Glomerular visceral epithelial cell (primary cell): ENCODE data around the gene GIPC3.
"Not testable (repeated sequence)": the region's sequence is repeated elsewhere in the genome, so short reads cannot be mapped to it uniquely, and the experiment has no call there.

Experiments used
- DNase-seq: peaks from one replicate; pipeline ENCODE4 v3.0.0-alpha.2; 2016; ENCODE audit errors: extremely low spot score

Gene GIPC3

DNA sequence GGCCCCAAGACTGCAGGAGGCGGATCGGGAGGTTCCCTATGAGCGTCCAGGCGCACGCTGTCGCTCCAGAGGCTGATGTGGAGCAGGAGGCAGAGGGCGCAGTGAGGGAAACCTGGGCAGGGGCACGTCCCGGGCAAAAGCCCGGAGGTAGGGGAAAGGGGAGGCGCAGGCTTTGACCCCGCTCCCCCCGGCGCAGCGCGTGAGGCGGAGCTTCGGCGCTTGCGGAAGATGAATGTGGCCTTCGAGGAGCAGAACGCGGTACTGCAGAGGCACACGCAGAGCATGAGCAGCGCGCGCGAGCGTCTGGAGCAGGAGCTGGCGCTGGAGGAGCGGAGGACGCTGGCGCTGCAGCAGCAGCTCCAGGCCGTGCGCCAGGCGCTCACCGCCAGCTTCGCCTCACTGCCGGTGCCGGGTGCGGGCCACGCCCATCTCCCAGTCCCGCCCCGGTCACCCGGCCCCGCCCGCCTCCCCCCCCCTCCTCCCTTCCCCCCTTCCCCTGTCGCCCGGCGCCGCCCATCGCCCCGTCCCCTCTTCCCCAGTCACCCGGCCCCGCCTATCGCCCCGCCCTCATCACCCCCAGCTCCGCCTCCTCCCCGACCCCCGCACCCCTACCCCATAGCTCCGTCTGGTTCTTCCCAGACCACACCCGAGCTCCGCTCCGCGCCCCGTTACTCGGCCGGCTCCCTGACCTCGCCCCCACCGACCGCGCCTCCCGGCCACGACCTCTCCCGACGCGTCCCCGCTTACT lies 8.4 kb upstream of the GIPC3 start:
- no peak for DNase-seq

DNA sequence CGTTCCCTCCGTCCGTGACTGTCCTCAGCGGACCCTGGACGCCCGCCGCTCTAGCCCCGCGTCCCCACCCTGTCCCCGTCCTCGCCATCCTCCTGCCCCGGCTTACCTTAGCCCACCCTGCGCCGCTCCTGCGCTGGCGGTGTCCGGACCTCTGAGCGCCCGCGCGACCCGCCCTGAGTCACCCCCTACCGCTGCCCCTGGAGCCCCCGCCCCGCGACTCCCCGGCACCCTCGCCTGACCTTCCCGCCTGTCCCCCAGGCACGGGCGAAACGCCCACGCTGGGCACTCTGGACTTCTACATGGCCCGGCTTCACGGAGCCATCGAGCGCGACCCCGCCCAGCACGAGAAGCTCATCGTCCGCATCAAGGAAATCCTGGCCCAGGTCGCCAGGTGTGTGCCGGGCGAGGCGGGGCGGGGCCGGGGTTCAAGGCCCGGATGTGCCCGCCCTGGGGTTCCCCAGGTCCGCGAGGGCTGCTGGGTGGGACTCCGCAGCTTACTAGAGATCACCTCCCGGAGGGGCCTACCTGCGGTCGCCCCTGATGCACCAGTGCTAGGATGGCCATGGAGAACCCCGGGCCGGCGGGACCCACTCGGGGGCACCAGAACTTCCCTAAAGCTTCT lies 7.4 kb upstream of the GIPC3 start:
- DNase-seq = no peak

- DNase-seq = no peak
Observed at GRCh38 chr19:3578390-3578789, 6.9 kb upstream of the GIPC3 start.

GRCh38 chr19:3580156-3580934 lies 4.9 kb upstream of the GIPC3 start:
- DNase-seq = peak; percentile 64

- not testable (repeated sequence) for DNase-seq
Observed at GRCh38 chr19:3581792-3582191, 3.5 kb upstream of the GIPC3 start.

GRCh38 chr19:3584036-3584802 lies 1.1 kb upstream of the GIPC3 start:
- DNase-seq = not testable (repeated sequence)

DNA sequence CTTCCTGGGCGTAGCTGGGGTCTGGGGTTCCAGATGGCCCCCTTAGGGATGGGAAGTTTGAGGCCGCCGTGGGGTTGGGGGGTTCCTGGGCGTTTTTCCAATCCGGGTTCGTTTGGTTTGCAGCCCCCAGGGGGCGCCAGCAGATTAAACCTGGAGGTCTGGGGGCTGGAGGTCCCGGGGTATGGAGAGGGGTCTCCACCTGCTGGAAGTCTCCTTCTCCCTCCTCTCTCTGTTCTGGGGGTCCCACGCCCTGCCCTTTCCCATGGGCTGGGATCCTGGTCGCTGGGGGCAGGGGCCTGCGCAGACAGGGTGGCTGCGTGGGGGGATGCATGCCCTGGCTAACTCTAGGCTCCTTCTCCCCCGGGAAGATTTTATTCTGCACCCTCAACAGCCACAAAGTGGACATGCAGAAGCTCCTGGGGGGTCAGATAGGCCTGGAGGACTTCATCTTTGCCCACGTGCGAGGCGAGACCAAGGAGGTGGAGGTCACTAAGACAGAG lies 899 bp downstream of the GIPC3 start:
- no peak for DNase-seq

- DNase-seq = no peak
Observed at GRCh38 chr19:3586707-3587346, 1.5 kb downstream of the GIPC3 start.

GRCh38 chr19:3589439-3589838 lies 4.2 kb downstream of the GIPC3 start:
- DNase-seq = no peak

GRCh38 chr19:3589949-3590348 lies 4.7 kb downstream of the GIPC3 start:
- DNase-seq = no peak

DNA sequence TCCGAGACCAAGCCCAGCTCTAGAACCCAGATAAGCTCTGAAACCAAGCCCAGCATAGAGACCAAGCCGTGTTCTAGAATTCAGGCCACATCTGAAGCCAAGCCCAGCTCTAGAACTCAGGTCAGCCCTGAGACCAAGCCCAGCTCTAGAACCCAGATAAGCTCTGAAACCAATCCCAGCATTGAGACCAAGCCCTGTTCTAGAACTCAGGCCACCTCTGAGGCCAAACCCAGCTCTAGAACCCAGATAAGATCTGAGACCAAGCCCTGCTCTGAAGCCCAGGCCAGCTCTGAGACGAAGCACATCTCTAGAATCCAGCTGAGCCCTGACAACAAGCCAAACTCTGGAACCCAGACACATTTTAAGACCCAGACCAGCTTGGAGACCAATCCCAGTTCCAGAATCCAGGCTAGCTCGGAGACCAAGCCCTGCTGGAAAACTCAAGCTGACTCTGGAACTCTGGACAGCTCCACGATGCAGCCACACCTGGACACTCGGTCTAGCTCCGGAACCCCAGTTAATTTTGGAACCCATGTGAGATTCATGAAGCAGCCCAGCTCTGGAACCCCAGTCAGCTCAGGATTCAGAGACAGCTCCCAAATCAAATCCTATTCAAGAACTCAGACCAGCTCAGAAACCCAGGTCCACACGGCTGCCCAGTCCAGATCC lies 5.8 kb downstream of the GIPC3 start:
- DNase-seq = no peak

DNA sequence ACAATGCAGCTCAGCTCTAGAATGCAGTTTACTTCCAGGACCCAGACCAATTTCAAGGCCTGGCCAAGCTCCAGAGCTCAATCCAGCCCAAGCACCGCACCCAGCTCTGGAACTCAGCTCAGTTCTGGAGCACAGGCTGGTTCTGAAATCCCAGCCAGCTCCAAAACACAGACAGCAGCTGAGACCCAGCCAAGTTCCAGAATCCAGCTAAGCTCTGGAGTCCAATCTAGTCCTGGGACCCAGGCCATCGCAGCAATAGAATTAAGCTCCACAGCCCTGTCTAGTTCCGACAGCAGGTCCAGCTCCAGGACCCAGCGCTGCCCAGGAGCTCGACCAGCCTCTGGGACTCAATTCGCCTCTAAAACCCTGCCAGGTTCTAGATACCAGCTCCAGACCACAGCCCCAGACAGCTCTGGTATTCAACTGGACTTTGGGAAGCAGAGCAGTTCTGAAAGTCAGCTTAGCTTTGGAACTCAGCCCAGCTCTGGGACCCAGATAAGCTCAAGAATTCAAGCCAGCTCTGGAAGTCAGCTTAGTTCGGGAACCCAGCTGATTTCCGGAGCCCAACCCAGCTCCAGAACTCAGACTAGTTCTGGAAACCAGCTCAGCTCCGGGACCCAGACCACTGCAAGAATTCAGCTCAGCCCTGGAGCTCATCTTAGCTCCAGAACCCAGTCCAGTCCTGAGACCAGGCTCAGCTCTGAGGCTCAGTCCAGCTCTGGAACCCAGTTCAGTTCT lies 6.8 kb downstream of the GIPC3 start:
- no peak for DNase-seq

GRCh38 chr19:3593156-3593555 lies 7.9 kb downstream of the GIPC3 start:
- DNase-seq = no peak

- DNase-seq = no peak
Observed at GRCh38 chr19:3595521-3596061, 10.3 kb downstream of the GIPC3 start.

DNA sequence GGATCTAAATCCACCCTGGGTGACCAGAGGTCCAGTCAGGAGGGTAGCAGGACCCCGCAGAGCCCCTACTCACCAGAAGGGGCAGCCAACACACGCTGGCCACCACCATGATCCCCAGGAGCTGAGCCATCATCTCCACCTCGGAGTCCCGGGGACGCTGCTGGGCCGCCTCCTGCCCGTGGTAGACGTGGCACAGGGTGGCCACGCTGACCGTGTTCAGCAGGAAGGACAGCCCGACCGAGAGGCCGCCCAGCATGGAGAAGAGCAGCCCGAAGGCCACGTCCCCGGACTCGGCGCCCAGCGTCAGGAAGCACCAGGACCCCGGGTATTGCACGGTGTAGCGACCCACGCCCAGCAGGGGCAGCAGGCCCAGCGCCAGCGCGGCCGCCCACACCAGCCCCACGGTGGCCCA lies 14.5 kb downstream of the GIPC3 start:
- no peak for DNase-seq

- DNase-seq = no peak
Observed at GRCh38 chr19:3601021-3601420, 15.7 kb downstream of the GIPC3 start.

- no peak for DNase-seq
Observed at GRCh38 chr19:3603121-3603811, 18.0 kb downstream of the GIPC3 start.

DNA sequence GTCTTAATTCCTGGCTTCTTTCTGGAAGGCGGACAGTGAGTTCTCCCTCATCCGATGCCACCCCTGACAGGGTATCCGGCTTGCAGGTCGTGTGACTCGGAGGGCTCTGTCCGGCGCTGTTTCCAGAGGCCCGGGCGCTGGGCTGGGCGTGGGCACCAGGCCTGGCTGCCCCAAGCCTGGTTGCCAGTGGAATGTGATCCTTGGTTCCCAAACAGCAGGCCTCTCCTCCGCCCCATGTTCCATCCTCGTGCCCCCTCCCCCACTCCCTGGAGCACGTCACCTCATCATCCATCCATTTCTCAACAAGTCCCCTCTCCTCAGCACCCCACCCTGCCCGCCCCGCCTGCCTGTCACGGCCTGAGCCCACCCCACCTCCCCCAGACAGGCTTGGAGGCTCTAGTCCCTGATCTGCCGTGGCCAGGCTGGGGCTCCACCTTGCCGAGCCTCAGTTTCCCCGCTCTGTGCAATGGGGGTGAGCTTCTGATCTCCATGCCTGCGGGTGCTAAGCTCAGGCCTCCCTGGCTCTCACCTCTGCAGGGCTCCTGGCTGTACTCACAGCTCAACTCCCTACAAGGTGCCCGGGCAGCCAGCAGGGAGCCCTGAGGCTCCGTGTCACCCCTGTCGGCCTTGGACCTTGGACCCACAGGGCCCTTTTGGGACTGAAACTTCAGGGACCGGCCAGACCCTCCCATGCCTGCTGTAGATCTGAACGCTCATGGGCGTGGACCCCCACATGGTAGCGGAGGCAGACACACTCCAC lies 19.1 kb downstream of the GIPC3 start:
- DNase-seq = no peak

DNA sequence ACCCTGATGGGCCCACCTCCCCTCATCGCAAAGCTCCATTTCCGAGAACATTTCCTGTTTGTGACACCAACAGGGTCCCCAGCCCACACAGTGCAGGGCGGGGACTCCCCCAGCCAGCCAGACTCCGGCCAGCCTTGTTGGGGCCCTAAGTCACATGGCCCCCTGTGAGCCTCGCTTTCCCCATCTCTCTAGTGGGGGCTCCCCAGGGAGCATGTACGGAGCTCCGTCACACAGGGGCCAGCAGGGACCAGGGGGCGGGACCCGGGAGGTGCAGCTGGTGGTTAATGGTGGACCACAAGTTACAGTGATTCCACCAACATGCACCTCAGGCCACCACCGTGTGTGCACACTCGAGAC lies 19.7 kb downstream of the GIPC3 start:
- DNase-seq = no peak
